Mesendoderm (in vitro differentiated cells): ENCODE measurements around the gene DENR.
"Not testable (repeated sequence)": the region's sequence is repeated elsewhere in the genome, so short reads cannot be mapped to it uniquely, and the experiment has no call there.

Experiments
- DNase-seq: peaks from one replicate; pipeline ENCODE4 v3.0.0; 2013
- H2AK5ac ChIP-seq: 2 replicates; pipeline ENCODE4 v1.6.1; 2013; ENCODE audit warnings: low read length, inconsistent platforms
- H2BK120ac ChIP-seq: 2 replicates; pipeline ENCODE4 v1.6.1; 2013; ENCODE audit warnings: low read depth, mild to moderate bottlenecking, low read length, moderate library complexity, mixed read lengths
- H2BK15ac ChIP-seq: replicated peaks from 2 replicates; pipeline ENCODE4 v1.6.1; 2013; ENCODE audit warnings: low read depth, mild to moderate bottlenecking, moderate library complexity
- H2BK5ac ChIP-seq: 2 replicates; pipeline ENCODE4 v1.6.1; 2013; ENCODE audit warnings: low read length, inconsistent platforms
- H3K18ac ChIP-seq: 2 replicates; pipeline ENCODE4 v1.6.1; 2013; ENCODE audit warnings: mild to moderate bottlenecking, low read length, mixed read lengths
- H3K23ac ChIP-seq: one replicate; pipeline ENCODE4 v1.6.1; 2013; ENCODE audit warnings: low read length
- H3K27ac ChIP-seq: 2 replicates; pipeline ENCODE4 v1.5.1; 2013; ENCODE audit warnings: low read depth, mild to moderate bottlenecking, inconsistent platforms, low read length, moderate library complexity
- H3K27me3 ChIP-seq: 2 replicates; pipeline ENCODE4 v1.6.1; 2013; ENCODE audit warnings: low read length, control low read depth, mild to moderate bottlenecking, inconsistent platforms; ENCODE audit not compliant: insufficient read depth, poor library complexity
- H3K36me3 ChIP-seq: 2 replicates; pipeline ENCODE4 v1.6.1; 2013; ENCODE audit warnings: low read length, inconsistent platforms; ENCODE audit not compliant: control insufficient read depth, insufficient read depth
- H3K4ac ChIP-seq: one replicate; pipeline ENCODE4 v1.6.1; 2013; ENCODE audit warnings: low read depth, mild to moderate bottlenecking, low read length, moderate library complexity
- H3K4me1 ChIP-seq: 2 replicates; pipeline ENCODE4 v1.6.1; 2013; ENCODE audit warnings: low read depth, low read length, inconsistent platforms; ENCODE audit not compliant: control insufficient read depth
- H3K4me2 ChIP-seq: 2 replicates; pipeline ENCODE4 v1.6.1; 2013; ENCODE audit warnings: low read length
- H3K4me3 ChIP-seq: 2 replicates; pipeline ENCODE4 v1.5.1; 2013; ENCODE audit warnings: mild to moderate bottlenecking, low read length
- H3K56ac ChIP-seq: one replicate; pipeline ENCODE4 v1.6.1; 2013; ENCODE audit warnings: low read length
- H3K79me1 ChIP-seq: 2 replicates; pipeline ENCODE4 v1.6.1; 2013; ENCODE audit warnings: low read length, inconsistent platforms
- H3K79me2 ChIP-seq: 2 replicates; pipeline ENCODE4 v1.6.1; 2013; ENCODE audit warnings: mild to moderate bottlenecking, low read length; ENCODE audit not compliant: control insufficient read depth, insufficient read depth
- H3K9ac ChIP-seq: 2 replicates; pipeline ENCODE4 v1.6.1; 2013; ENCODE audit warnings: low read length, inconsistent platforms
- H4K5ac ChIP-seq: one replicate; pipeline ENCODE4 v1.6.1; 2013; ENCODE audit warnings: low read length
- H4K8ac ChIP-seq: one replicate; pipeline ENCODE4 v1.6.1; 2013; ENCODE audit warnings: low read depth, mild to moderate bottlenecking, control low read depth, low read length, moderate library complexity
- WGBS: extraction: QIAGEN DNeasy Blood & Tissue Kit; methylation state at CpG from one replicate; pipeline ENCODE4 v1.1.7; 2013; ENCODE audit warnings: low lambda C conversion rate, missing lambda C conversion rate; ENCODE audit not compliant: insufficient coverage; ENCODE audit errors: extremely low coverage; 5-methylcytosine and 5-hydroxymethylcytosine counted together

DENR gene

GRCh38 chr12:122795807-122796206, 43.2 kb downstream of the DENR start:
- Histone ChIP-seq H2AK5ac (no peak overlapping the region), H2BK120ac (no peak overlapping the region)
- peak; percentile 18 for DNase-seq

GRCh38 chr12:122799641-122800243, 47.1 kb downstream of the DENR start:
- Histone ChIP-seq H4K5ac (no peak overlapping the region), H3K23ac (no peak overlapping the region), H4K8ac (no peak overlapping the region), H3K27ac (no peak overlapping the region), H3K4ac (no peak overlapping the region), H3K9ac (no peak overlapping the region), H3K27me3 (no peaks in the 10 kb centered on the region), H3K79me2 (no peaks in the 10 kb centered on the region), H2BK15ac (no peak overlapping the region), H3K4me2 (no peak overlapping the region), H2BK5ac (no peak overlapping the region), H3K4me3 (no peak overlapping the region), H2BK120ac (no peak overlapping the region), H3K79me1 (no peaks in the 10 kb centered on the region), H3K36me3 (no peaks in the 10 kb centered on the region), H3K18ac (no peak overlapping the region), H3K4me1 (no peaks in the 10 kb centered on the region), H3K56ac (no peak overlapping the region), H2AK5ac (no peak overlapping the region)
- no CpG with 5 or more reads among the region's 13 CpGs for WGBS
- no peak for DNase-seq

More at GRCh38 chr12:122795807-122796206, 43.2 kb downstream of the DENR start:
- H3K27me3 ChIP-seq = no peaks in the 10 kb centered on the region
- no peak overlapping the region for H3K56ac ChIP-seq
- no peaks in the 10 kb centered on the region for H3K4me1 ChIP-seq
- no CpG with 5 or more reads among the region's 4 CpGs for WGBS
- H4K5ac ChIP-seq = no peak overlapping the region
- H3K4ac ChIP-seq = no peak overlapping the region
- H2BK15ac ChIP-seq = no peak overlapping the region
- no peak overlapping the region for H3K4me2 ChIP-seq
- no peaks in the 10 kb centered on the region for H3K36me3 ChIP-seq
- no peak overlapping the region for H3K27ac ChIP-seq
- H3K18ac ChIP-seq = no peak overlapping the region
- no peak overlapping the region for H3K9ac ChIP-seq
- no peaks in the 10 kb centered on the region for H3K79me2 ChIP-seq
- H4K8ac ChIP-seq = no peak overlapping the region
- H2BK5ac ChIP-seq = no peak overlapping the region
- no peak overlapping the region for H3K23ac ChIP-seq
- H3K79me1 ChIP-seq = no peaks in the 10 kb centered on the region
- no peak overlapping the region for H3K4me3 ChIP-seq

- H3K4ac ChIP-seq = no peak overlapping the region
- H3K23ac ChIP-seq = no peak overlapping the region
- H3K18ac ChIP-seq = no peak overlapping the region
- H3K27me3 ChIP-seq = no peaks in the 10 kb centered on the region
- H3K4me3 ChIP-seq = no peak overlapping the region
- no peak overlapping the region for H2AK5ac ChIP-seq
- H4K5ac ChIP-seq = no peak overlapping the region
- H3K36me3 ChIP-seq = no peaks in the 10 kb centered on the region
- no peak overlapping the region for H3K9ac ChIP-seq
- no peak overlapping the region for H2BK5ac ChIP-seq
- no CpG with 5 or more reads among the region's 7 CpGs for WGBS
- H2BK120ac ChIP-seq = no peak overlapping the region
- no peaks in the 10 kb centered on the region for H3K79me1 ChIP-seq
- no peak for DNase-seq
- H3K56ac ChIP-seq = no peak overlapping the region
- no peak overlapping the region for H3K4me2 ChIP-seq
- H3K27ac ChIP-seq = no peak overlapping the region
- no peaks in the 10 kb centered on the region for H3K4me1 ChIP-seq
- H4K8ac ChIP-seq = no peak overlapping the region
- no peak overlapping the region for H2BK15ac ChIP-seq
- H3K79me2 ChIP-seq = no peaks in the 10 kb centered on the region
Measured at GRCh38 chr12:122803937-122804336, 51.3 kb downstream of the DENR start.

GRCh38 chr12:122804957-122805356, 52.3 kb downstream of the DENR start:
- WGBS = no CpG with 5 or more reads among the region's 9 CpGs
- not testable (repeated sequence) for H3K36me3 ChIP-seq, H2AK5ac ChIP-seq, H3K4me3 ChIP-seq, H3K4ac ChIP-seq, H3K27ac ChIP-seq, H3K4me1 ChIP-seq, H3K9ac ChIP-seq, H3K27me3 ChIP-seq, DNase-seq, H3K79me1 ChIP-seq, H2BK120ac ChIP-seq, H4K8ac ChIP-seq, H2BK5ac ChIP-seq, H3K56ac ChIP-seq, H3K23ac ChIP-seq, H3K79me2 ChIP-seq, H3K18ac ChIP-seq, H4K5ac ChIP-seq, H2BK15ac ChIP-seq, H3K4me2 ChIP-seq

- Histone ChIP-seq H3K9ac (no peak overlapping the region), H2AK5ac (no peak overlapping the region), H3K27me3 (no peaks in the 10 kb centered on the region), H2BK15ac (no peak overlapping the region), H3K27ac (no peak overlapping the region), H3K79me1 (no peaks in the 10 kb centered on the region), H3K36me3 (no peaks in the 10 kb centered on the region), H3K4me1 (no peaks in the 10 kb centered on the region), H3K4me2 (no peak overlapping the region), H3K4me3 (no peak overlapping the region), H2BK120ac (no peak overlapping the region), H4K5ac (no peak overlapping the region), H3K56ac (no peak overlapping the region), H2BK5ac (no peak overlapping the region), H3K79me2 (no peaks in the 10 kb centered on the region), H3K4ac (no peak overlapping the region), H3K18ac (no peak overlapping the region), H3K23ac (no peak overlapping the region), H4K8ac (no peak overlapping the region)
- WGBS = no CpG with 5 or more reads among the region's 1 CpG
- no peak for DNase-seq
Measured at GRCh38 chr12:122807651-122808050, 55.0 kb downstream of the DENR start.

- Histone ChIP-seq H4K5ac (no peak overlapping the region), H3K56ac (no peak overlapping the region), H3K4me3 (no peak overlapping the region), H2BK120ac (no peak overlapping the region), H3K79me1 (no peaks in the 10 kb centered on the region), H2BK15ac (no peak overlapping the region), H3K23ac (no peak overlapping the region), H3K9ac (no peak overlapping the region), H2AK5ac (no peak overlapping the region), H2BK5ac (no peak overlapping the region), H3K4me1 (no peaks in the 10 kb centered on the region), H3K4ac (no peak overlapping the region), H3K4me2 (no peak overlapping the region), H4K8ac (no peak overlapping the region), H3K18ac (no peak overlapping the region), H3K79me2 (no peaks in the 10 kb centered on the region), H3K36me3 (no peaks in the 10 kb centered on the region), H3K27me3 (no peaks in the 10 kb centered on the region), H3K27ac (no peak overlapping the region)
- no CpG with 5 or more reads among the region's 3 CpGs for WGBS
- DNase-seq = no peak
Measured at GRCh38 chr12:122811777-122812176, 59.2 kb downstream of the DENR start.
